Measurements from ENCODE around the gene PACSIN2. TPM values are rescaled to one million over a fixed set of nuclear protein-coding genes. Genes with fewer than 3 reads are reported as not detected.

Gene PACSIN2
- total RNA-seq, 1 experiment from 2014 or later, result 60.2 TPM

DNA sequence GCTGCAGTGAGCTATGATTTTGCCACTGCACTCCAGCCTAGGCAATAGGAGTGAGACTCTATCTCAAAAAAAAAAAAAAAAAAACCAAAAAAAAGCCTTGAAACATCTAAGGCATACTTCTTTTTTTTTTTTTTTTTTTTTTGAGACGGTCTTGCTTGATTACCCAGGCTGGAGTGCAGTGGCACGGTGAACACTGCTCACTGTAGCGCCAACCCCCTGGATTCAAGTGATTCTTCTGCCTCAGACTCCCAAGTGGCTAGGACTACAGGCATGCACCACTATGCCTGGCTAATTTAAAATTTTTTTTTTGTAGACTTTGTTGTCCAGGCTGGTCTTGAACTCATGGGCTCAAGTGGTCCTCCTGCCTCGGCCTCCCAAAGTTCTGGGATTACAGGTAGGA lies 177.4 kb downstream of the PACSIN2 start:
- Histone ChIP-seq H3K27me3 (ENCODE audit: control insufficient read depth, insufficient read depth, low read length) (no peaks in the 10 kb centered on the region), H3K4me1 (ENCODE audit: control insufficient read depth, insufficient read depth, low read length) (no peaks in the 10 kb centered on the region), H3K4me3 (ENCODE audit: low read depth in 2 of 2, low read length in 2 of 2) (no peak overlapping the region), H3K36me3 (ENCODE audit: control insufficient read depth, insufficient read depth, low read length) (peaks cover 5% of the 10 kb centered on the region; the same call in 1 of the 2 replicates), H3K9me3 (ENCODE audit: control insufficient read depth, insufficient read depth, low read depth, low read length) (no peaks in the 10 kb centered on the region), H3K27ac (ENCODE audit: low read length) (no peak overlapping the region)
- DNase-seq (ENCODE audit: low read depth, low spot score), result no peak
- no TSS peak for BruUV-seq (replicated peaks)
- TF ChIP-seq, protein P1, sequence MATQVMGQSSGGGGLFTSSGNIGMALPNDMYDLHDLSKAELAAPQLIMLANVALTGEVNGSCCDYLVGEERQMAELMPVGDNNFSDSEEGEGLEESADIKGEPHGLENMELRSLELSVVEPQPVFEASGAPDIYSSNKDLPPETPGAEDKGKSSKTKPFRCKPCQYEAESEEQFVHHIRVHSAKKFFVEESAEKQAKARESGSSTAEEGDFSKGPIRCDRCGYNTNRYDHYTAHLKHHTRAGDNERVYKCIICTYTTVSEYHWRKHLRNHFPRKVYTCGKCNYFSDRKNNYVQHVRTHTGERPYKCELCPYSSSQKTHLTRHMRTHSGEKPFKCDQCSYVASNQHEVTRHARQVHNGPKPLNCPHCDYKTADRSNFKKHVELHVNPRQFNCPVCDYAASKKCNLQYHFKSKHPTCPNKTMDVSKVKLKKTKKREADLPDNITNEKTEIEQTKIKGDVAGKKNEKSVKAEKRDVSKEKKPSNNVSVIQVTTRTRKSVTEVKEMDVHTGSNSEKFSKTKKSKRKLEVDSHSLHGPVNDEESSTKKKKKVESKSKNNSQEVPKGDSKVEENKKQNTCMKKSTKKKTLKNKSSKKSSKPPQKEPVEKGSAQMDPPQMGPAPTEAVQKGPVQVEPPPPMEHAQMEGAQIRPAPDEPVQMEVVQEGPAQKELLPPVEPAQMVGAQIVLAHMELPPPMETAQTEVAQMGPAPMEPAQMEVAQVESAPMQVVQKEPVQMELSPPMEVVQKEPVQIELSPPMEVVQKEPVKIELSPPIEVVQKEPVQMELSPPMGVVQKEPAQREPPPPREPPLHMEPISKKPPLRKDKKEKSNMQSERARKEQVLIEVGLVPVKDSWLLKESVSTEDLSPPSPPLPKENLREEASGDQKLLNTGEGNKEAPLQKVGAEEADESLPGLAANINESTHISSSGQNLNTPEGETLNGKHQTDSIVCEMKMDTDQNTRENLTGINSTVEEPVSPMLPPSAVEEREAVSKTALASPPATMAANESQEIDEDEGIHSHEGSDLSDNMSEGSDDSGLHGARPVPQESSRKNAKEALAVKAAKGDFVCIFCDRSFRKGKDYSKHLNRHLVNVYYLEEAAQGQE (IDR thresholded peaks at IDR 0.05; ENCODE audit: insufficient read depth in 1 of 2, low read depth in 2 of 2, low read length in 1 of 2), result no peak
- TF ChIP-seq POLR2AphosphoS5 (IDR thresholded peaks at IDR 0.05; ENCODE audit: low read depth, low read length) (no peak), SIN3A (IDR thresholded peaks at IDR 0.05; ENCODE audit: borderline replicate concordance, insufficient read depth, low read depth, low read length) (no peak), TCF7L2 (IDR thresholded peaks at IDR 0.05; ENCODE audit: low read depth, low read length) (no peak)
- TF ChIP-seq, protein P2, sequence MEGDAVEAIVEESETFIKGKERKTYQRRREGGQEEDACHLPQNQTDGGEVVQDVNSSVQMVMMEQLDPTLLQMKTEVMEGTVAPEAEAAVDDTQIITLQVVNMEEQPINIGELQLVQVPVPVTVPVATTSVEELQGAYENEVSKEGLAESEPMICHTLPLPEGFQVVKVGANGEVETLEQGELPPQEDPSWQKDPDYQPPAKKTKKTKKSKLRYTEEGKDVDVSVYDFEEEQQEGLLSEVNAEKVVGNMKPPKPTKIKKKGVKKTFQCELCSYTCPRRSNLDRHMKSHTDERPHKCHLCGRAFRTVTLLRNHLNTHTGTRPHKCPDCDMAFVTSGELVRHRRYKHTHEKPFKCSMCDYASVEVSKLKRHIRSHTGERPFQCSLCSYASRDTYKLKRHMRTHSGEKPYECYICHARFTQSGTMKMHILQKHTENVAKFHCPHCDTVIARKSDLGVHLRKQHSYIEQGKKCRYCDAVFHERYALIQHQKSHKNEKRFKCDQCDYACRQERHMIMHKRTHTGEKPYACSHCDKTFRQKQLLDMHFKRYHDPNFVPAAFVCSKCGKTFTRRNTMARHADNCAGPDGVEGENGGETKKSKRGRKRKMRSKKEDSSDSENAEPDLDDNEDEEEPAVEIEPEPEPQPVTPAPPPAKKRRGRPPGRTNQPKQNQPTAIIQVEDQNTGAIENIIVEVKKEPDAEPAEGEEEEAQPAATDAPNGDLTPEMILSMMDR (IDR thresholded peaks at IDR 0.05), result no peak
- CTCF ChIA-PET, result no interaction called here
- POLR2A ChIA-PET, result no interaction called here
- no peak for ATAC-seq
- intact Hi-C loops (cut with micrococcal nuclease; ENCODE audit: unreplicated experiment), result no loop called here
- in situ Hi-C loops (cut with HindIII; ENCODE audit: low pct_unique_long_range_greater_than_20kb, low sequenced_read_pairs), result no loop called here

DNA sequence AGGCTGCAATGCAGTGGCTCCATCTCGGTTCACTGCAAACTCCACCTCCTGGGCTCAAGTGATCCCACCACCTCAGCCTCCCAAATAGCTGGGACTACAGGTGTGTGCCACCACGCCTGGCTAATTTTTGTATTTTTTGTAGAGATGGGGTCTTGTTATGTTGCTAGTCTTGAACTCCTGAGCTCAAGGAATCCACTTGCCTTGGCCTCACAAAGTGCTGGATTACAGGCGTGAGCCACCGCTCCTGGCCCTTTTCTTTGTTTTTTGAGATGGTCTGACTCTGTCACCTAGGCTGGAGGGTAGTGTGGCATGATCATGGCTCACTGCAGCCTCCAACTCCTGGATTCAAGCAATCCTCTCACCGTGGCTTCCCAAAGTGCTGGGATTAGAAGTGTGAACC lies 178.9 kb downstream of the PACSIN2 start:
- Histone ChIP-seq H3K4me1 (ENCODE audit: control insufficient read depth, insufficient read depth, low read length) (no peaks in the 10 kb centered on the region), H3K27me3 (ENCODE audit: control insufficient read depth, insufficient read depth, low read length) (no peaks in the 10 kb centered on the region), H3K4me3 (ENCODE audit: low read depth in 2 of 2, low read length in 2 of 2) (no peak overlapping the region), H3K27ac (ENCODE audit: low read length) (no peak overlapping the region), H3K36me3 (ENCODE audit: control insufficient read depth, insufficient read depth, low read length) (peaks cover 3% of the 10 kb centered on the region; the same call in 1 of the 2 replicates), H3K9me3 (ENCODE audit: control insufficient read depth, insufficient read depth, low read depth, low read length) (no peaks in the 10 kb centered on the region)
- intact Hi-C loops (cut with micrococcal nuclease; ENCODE audit: unreplicated experiment), result no loop called here
- BruUV-seq (replicated peaks), result no TSS peak
- no peak for ATAC-seq
- DNase-seq (ENCODE audit: low read depth, low spot score), result no peak
- TF ChIP-seq, protein P1 (IDR thresholded peaks at IDR 0.05; ENCODE audit: insufficient read depth in 1 of 2, low read depth in 2 of 2, low read length in 1 of 2), result no peak
- TF ChIP-seq SIN3A (IDR thresholded peaks at IDR 0.05; ENCODE audit: borderline replicate concordance, insufficient read depth, low read depth, low read length) (no peak), POLR2AphosphoS5 (IDR thresholded peaks at IDR 0.05; ENCODE audit: low read depth, low read length) (no peak), TCF7L2 (IDR thresholded peaks at IDR 0.05; ENCODE audit: low read depth, low read length) (no peak)
- TF ChIP-seq, protein P2 (IDR thresholded peaks at IDR 0.05), result no peak
- in situ Hi-C loops (cut with HindIII; ENCODE audit: low pct_unique_long_range_greater_than_20kb, low sequenced_read_pairs), result no loop called here
- ChIA-PET CTCF (no interaction called here), POLR2A (interaction anchor here (0.7 kb wide), 1 partner anchor 976 kb away, joined by 3 read pairs; no protein-coding TSS in a partner anchor)
